GM21526 (cell line): ENCODE measurements around the gene SLC25A38.
"Not testable (repeated sequence)": the region's sequence is repeated elsewhere in the genome, so short reads cannot be mapped to it uniquely, and the experiment has no call there.

Source experiments
- ATAC-seq: cut with Tn5 transposase; IDR thresholded peaks from one replicate; pipeline ENCODE4 v1.9.1; 2021; ENCODE audit warnings: moderate library complexity; ENCODE audit not compliant: unreplicated experiment, low FRiP score

SLC25A38 gene

GRCh38 chr3:39383045-39383880, at the start of gene SLC25A38:
SLC25A38 (plus strand) TSS chr3:39383370; CDS start chr3:39383725, 355 bp downstream.
- peak; percentile 67 for ATAC-seq

- ATAC-seq = no peak
Observed at GRCh38 chr3:39333607-39334006, 49.6 kb upstream of the SLC25A38 start.

- ATAC-seq = no peak
Observed at GRCh38 chr3:39334205-39334604, 49.0 kb upstream of the SLC25A38 start.

- no peak for ATAC-seq
Observed at GRCh38 chr3:39338201-39338600, 45.0 kb upstream of the SLC25A38 start.

GRCh38 chr3:39339086-39339485, 44.1 kb upstream of the SLC25A38 start:
- ATAC-seq = no peak

GRCh38 chr3:39343076-39343717, 40.0 kb upstream of the SLC25A38 start:
- no peak for ATAC-seq

GRCh38 chr3:39343760-39344159, 39.4 kb upstream of the SLC25A38 start:
- no peak for ATAC-seq

GRCh38 chr3:39344746-39345344, 38.3 kb upstream of the SLC25A38 start:
- no peak for ATAC-seq

GRCh38 chr3:39346785-39347585, 36.2 kb upstream of the SLC25A38 start:
- ATAC-seq = peak; percentile 88

GRCh38 chr3:39347586-39347876, 35.6 kb upstream of the SLC25A38 start:
- ATAC-seq = no peak

- no peak for ATAC-seq
Observed at GRCh38 chr3:39349080-39349479, 34.1 kb upstream of the SLC25A38 start.

GRCh38 chr3:39350714-39351113, 32.5 kb upstream of the SLC25A38 start:
- ATAC-seq = no peak

GRCh38 chr3:39351134-39351533, 32.0 kb upstream of the SLC25A38 start:
- not testable (repeated sequence) for ATAC-seq

- ATAC-seq = not testable (repeated sequence)
Observed at GRCh38 chr3:39353168-39353927, 29.8 kb upstream of the SLC25A38 start.

GRCh38 chr3:39358333-39358732, 24.8 kb upstream of the SLC25A38 start:
- ATAC-seq = no peak

GRCh38 chr3:39361252-39361927, 21.8 kb upstream of the SLC25A38 start:
- no peak for ATAC-seq

- no peak for ATAC-seq
Observed at GRCh38 chr3:39362192-39362591, 21.0 kb upstream of the SLC25A38 start.

- ATAC-seq = no peak
Observed at GRCh38 chr3:39362812-39363211, 20.4 kb upstream of the SLC25A38 start.

- ATAC-seq = not testable (repeated sequence)
Observed at GRCh38 chr3:39370450-39370849, 12.7 kb upstream of the SLC25A38 start.

- no peak for ATAC-seq
Observed at GRCh38 chr3:39372833-39373232, 10.3 kb upstream of the SLC25A38 start.
